Measurements from ENCODE around the gene NGB. TPM values are rescaled to one million over a fixed set of nuclear protein-coding genes. Genes with fewer than 3 reads are reported as not detected.
"Not testable (repeated sequence)": the region's sequence is repeated elsewhere in the genome, so short reads cannot be mapped to it uniquely, and the experiment has no call there.

NGB gene, protein sequence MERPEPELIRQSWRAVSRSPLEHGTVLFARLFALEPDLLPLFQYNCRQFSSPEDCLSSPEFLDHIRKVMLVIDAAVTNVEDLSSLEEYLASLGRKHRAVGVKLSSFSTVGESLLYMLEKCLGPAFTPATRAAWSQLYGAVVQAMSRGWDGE
- total RNA-seq (not detected in 2 replicates), polyA plus RNA-seq (not detected in 2 replicates), polyA minus RNA-seq (ENCODE audit: low replicate concordance) (not detected in 2 replicates)
- polyA plus RNA-seq (2012) = not detected in 2 replicates

DNA sequence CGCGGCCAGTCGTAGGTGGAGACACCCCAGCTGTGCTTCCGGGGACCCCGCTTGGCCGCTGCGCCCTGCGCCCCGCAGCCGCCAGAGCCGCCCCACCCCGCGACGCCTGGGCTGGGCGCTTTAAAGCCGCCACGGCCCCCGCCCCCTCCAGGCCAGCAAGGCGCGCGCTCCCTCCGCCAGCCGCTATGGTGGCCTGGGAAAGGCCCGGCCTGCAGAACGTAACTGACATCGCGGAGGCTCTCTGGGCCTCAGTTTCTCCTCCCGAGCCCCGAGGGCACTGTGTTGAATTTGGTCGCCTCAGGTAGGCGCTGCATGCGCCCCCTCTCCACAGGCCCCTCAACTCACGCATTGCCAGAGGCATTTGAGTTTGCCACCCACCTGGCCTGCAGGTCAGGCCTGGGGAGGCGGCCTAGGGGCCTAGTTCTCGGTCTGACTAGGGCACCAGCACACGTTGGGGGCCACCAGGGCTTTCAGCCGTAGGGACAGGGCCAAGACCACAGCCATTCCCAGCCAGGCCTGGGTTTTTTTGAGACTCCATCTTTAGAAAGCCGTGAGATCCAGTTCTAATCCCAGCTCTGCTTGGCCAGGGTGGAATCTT, at the start of gene NGB:
TSS of gene NGB (minus strand) at position 94 of the 598 bp plus-strand sequence. CDS start 269 bp downstream, outside the sequence.
- TF ChIP-seq, protein P1, sequence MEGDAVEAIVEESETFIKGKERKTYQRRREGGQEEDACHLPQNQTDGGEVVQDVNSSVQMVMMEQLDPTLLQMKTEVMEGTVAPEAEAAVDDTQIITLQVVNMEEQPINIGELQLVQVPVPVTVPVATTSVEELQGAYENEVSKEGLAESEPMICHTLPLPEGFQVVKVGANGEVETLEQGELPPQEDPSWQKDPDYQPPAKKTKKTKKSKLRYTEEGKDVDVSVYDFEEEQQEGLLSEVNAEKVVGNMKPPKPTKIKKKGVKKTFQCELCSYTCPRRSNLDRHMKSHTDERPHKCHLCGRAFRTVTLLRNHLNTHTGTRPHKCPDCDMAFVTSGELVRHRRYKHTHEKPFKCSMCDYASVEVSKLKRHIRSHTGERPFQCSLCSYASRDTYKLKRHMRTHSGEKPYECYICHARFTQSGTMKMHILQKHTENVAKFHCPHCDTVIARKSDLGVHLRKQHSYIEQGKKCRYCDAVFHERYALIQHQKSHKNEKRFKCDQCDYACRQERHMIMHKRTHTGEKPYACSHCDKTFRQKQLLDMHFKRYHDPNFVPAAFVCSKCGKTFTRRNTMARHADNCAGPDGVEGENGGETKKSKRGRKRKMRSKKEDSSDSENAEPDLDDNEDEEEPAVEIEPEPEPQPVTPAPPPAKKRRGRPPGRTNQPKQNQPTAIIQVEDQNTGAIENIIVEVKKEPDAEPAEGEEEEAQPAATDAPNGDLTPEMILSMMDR (conservative IDR thresholded peaks at IDR 0.05 in 1 of 2, IDR thresholded peaks at IDR 0.05 in 1 of 2; ENCODE audit: low read depth in 1 of 2, low read length in 2 of 2) = no peak
- H3K27ac ChIP-seq (ENCODE audit: insufficient read depth, low read length) = no peak within 1 kb of the TSS
- DNase-seq (ENCODE audit: low read depth in 2 of 2) = no peak

DNA sequence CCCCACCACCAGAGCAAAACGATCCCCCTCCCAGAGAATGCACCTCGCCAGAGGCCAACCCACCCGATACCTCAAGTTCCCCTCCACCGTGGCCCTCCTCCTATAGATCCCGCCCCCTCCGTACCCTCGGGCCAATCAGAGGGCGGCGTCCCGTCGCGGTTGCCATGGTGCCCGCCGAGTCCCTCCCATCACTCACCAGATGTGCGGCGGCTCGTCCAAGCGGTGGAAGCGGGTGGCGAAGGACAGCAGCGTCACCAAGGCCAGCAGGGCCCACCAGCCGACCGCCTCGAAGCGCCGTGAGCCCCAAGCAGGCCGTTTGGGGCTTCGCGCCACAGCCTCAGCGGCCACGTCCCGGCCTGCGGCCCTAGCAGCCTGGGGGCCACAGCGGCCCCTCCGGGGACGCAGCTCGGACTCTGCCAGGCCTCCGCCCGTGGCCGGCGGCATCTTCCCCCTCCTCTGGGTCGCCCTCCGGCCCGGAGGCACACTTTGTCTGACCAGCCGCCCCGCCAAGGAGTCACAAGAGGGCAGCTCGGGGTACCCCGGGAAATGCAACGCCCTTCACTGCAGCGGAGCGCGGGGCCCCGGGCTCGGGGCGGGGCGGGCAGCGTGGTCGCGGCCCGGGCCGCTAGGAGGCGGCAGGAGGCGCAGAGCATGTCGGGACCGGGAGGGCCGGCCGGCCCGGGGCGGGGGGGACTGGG, 49.4 kb upstream of the NGB start, which contains the start of gene POMT2:
TSS of gene POMT2 (minus strand) at position 646 of the 698 bp plus-strand sequence. CDS start at position 444, 202 bp downstream.
- Histone ChIP-seq H3K36me3 (ENCODE audit: control insufficient read depth, insufficient read depth, low read length) (no peaks in the 10 kb centered on the region), H3K4me1 (ENCODE audit: control insufficient read depth, extremely low read depth, insufficient read depth, low read length) (no peaks in the 10 kb centered on the region), H3K9me3 (ENCODE audit: control insufficient read depth, insufficient read depth, low read depth, low read length) (no peaks in the 10 kb centered on the region), H4K20me1 (ENCODE audit: control insufficient read depth, extremely low read depth, insufficient read depth, low read length) (no peaks in the 10 kb centered on the region), H3K4me2 (ENCODE audit: extremely low read depth, insufficient read depth, low read length) (peak within 1 kb of the TSS; percentile 88), H2AFZ (ENCODE audit: low read length) (peak within 1 kb of the TSS; percentile 88), H3K79me2 (ENCODE audit: control insufficient read depth, insufficient read depth, low read length) (peaks cover 5% of the 10 kb centered on the region), H3K27me3 (ENCODE audit: control insufficient read depth, insufficient read depth, low read length) (no peaks in the 10 kb centered on the region), H3K9ac (ENCODE audit: insufficient read depth, low read length) (peak within 1 kb of the TSS; percentile 92), H3K27ac (ENCODE audit: insufficient read depth, low read length) (peak within 1 kb of the TSS; percentile 95), H3K4me3 (replicated peaks in 1 of 4; ENCODE audit: control extremely low read depth in 1 of 4, insufficient read depth in 1 of 4, low read depth in 3 of 4, low read length in 4 of 4) (peak within 1 kb of the TSS; percentile 65 to 99 (median 82))
- TF ChIP-seq EZH2 (IDR thresholded peaks at IDR 0.05; ENCODE audit: low read length, missing control alignments) = no peak
- TF ChIP-seq, protein P1 (conservative IDR thresholded peaks at IDR 0.05 in 1 of 2, IDR thresholded peaks at IDR 0.05 in 1 of 2; ENCODE audit: low read depth in 1 of 2, low read length in 2 of 2) = peak in 1 of 2 donors; percentile 19
- DNase-seq (ENCODE audit: low read depth in 2 of 2) = peak; percentile 82 to 84

More for the DNA sequence above, at the start of gene NGB:
- Histone ChIP-seq H3K4me2 (ENCODE audit: extremely low read depth, insufficient read depth, low read length) (no peak within 1 kb of the TSS), H3K27me3 (ENCODE audit: control insufficient read depth, insufficient read depth, low read length) (peaks cover 23% of the 10 kb centered on the region), H3K36me3 (ENCODE audit: control insufficient read depth, insufficient read depth, low read length) (no peaks in the 10 kb centered on the region), H3K4me3 (replicated peaks in 1 of 4; ENCODE audit: control extremely low read depth in 1 of 4, insufficient read depth in 1 of 4, low read depth in 3 of 4, low read length in 4 of 4) (no peak within 1 kb of the TSS), H4K20me1 (ENCODE audit: control insufficient read depth, extremely low read depth, insufficient read depth, low read length) (no peaks in the 10 kb centered on the region), H3K4me1 (ENCODE audit: control insufficient read depth, extremely low read depth, insufficient read depth, low read length) (no peaks in the 10 kb centered on the region), H3K79me2 (ENCODE audit: control insufficient read depth, insufficient read depth, low read length) (no peaks in the 10 kb centered on the region), H2AFZ (ENCODE audit: low read length) (no peak within 1 kb of the TSS), H3K9ac (ENCODE audit: insufficient read depth, low read length) (no peak within 1 kb of the TSS), H3K9me3 (ENCODE audit: control insufficient read depth, insufficient read depth, low read depth, low read length) (no peaks in the 10 kb centered on the region)

DNA sequence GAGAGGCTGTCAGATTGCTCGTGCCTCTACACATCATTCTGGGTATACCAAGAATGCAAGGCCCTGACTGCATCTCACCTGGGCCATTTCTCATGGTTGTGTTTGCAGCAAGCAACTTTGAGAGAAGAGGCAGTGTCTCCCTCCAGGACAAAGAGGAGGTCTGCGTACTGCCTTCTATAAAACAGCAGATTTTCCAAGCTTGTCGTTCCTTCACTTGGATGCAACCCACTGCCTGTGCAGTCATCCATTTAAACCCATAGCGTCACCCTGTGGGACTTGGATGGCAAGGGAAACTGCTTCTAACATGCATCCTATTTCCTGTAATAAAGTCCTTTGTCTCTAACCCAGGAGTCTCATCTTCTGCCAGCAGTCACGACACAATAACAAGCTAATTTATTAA, 48.4 kb upstream of the NGB start:
- no peaks in the 10 kb centered on the region for H4K20me1 ChIP-seq (ENCODE audit: control insufficient read depth, extremely low read depth, insufficient read depth, low read length)
- H3K79me2 ChIP-seq (ENCODE audit: control insufficient read depth, insufficient read depth, low read length) = peaks cover 5% of the 10 kb centered on the region
- H2AFZ ChIP-seq (ENCODE audit: low read length) = no peak overlapping the region
- no peaks in the 10 kb centered on the region for H3K9me3 ChIP-seq (ENCODE audit: control insufficient read depth, insufficient read depth, low read depth, low read length)
- H3K36me3 ChIP-seq (ENCODE audit: control insufficient read depth, insufficient read depth, low read length) = no peaks in the 10 kb centered on the region
- no peak overlapping the region for H3K4me3 ChIP-seq (replicated peaks in 1 of 4; ENCODE audit: control extremely low read depth in 1 of 4, insufficient read depth in 1 of 4, low read depth in 3 of 4, low read length in 4 of 4)
- no peaks in the 10 kb centered on the region for H3K4me1 ChIP-seq (ENCODE audit: control insufficient read depth, extremely low read depth, insufficient read depth, low read length)
- no peak overlapping the region for H3K4me2 ChIP-seq (ENCODE audit: extremely low read depth, insufficient read depth, low read length)
- no peaks in the 10 kb centered on the region for H3K27me3 ChIP-seq (ENCODE audit: control insufficient read depth, insufficient read depth, low read length)
- TF ChIP-seq EZH2 (IDR thresholded peaks at IDR 0.05; ENCODE audit: low read length, missing control alignments) = no peak
- TF ChIP-seq, protein P1 (conservative IDR thresholded peaks at IDR 0.05 in 1 of 2, IDR thresholded peaks at IDR 0.05 in 1 of 2; ENCODE audit: low read depth in 1 of 2, low read length in 2 of 2) = no peak
- no peak for DNase-seq (ENCODE audit: low read depth in 2 of 2)
- no peak overlapping the region for H3K27ac ChIP-seq (ENCODE audit: insufficient read depth, low read length)
- H3K9ac ChIP-seq (ENCODE audit: insufficient read depth, low read length) = no peak overlapping the region

DNA sequence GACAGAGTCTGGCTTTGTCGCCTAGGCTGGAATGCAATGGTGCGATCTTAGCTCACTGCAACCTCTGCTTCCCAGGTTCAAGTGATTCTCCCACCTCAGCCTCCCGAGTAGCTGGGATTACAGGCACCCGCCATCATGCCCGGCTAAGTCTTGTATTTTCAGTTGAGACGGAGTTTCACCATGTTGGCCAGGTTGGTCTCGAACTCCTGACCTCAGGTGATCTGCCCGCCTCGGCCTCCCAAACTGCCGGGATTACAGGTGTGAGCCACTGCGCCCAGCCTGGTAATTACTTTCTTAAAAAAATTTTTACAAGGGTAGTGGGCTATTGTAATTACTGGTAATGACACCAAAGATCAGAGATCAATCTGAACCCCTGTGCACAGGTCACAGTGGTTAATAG, 47.8 kb upstream of the NGB start:
- not testable (repeated sequence) for H3K4me1 ChIP-seq (ENCODE audit: control insufficient read depth, extremely low read depth, insufficient read depth, low read length); H3K4me2 ChIP-seq (ENCODE audit: extremely low read depth, insufficient read depth, low read length); H3K27ac ChIP-seq (ENCODE audit: insufficient read depth, low read length); H3K9me3 ChIP-seq (ENCODE audit: control insufficient read depth, insufficient read depth, low read depth, low read length); H3K27me3 ChIP-seq (ENCODE audit: control insufficient read depth, insufficient read depth, low read length); H2AFZ ChIP-seq (ENCODE audit: low read length); H3K9ac ChIP-seq (ENCODE audit: insufficient read depth, low read length); H4K20me1 ChIP-seq (ENCODE audit: control insufficient read depth, extremely low read depth, insufficient read depth, low read length); DNase-seq (ENCODE audit: low read depth in 2 of 2); H3K36me3 ChIP-seq (ENCODE audit: control insufficient read depth, insufficient read depth, low read length); H3K79me2 ChIP-seq (ENCODE audit: control insufficient read depth, insufficient read depth, low read length); H3K4me3 ChIP-seq (replicated peaks in 1 of 4; ENCODE audit: control extremely low read depth in 1 of 4, insufficient read depth in 1 of 4, low read depth in 3 of 4, low read length in 4 of 4)

Measured in fibroblast of lung (primary cell).